ENCODE results near the gene ZFYVE28. TPM values are rescaled to one million over a fixed set of nuclear protein-coding genes. Genes with fewer than 3 reads are reported as not detected.

The ZFYVE28 gene
- total RNA-seq, 3 donors from 2014 or later = 32.4 to 56.4 (median 42.9) TPM

GRCh38 chr4:2272026-2272827 lies 146.2 kb downstream of the ZFYVE28 start:
- intact Hi-C loops (cut with DNase I, micrococcal nuclease) = no loop called here
- no peaks in the 10 kb centered on the region for H3K9me3 ChIP-seq
- no peaks in the 10 kb centered on the region for H3K4me1 ChIP-seq (ENCODE audit: low read depth)
- DNase-seq = peak in 2 of 3 donors; percentile 17 to 47
- no peaks in the 10 kb centered on the region for H3K36me3 ChIP-seq (ENCODE audit: low read depth)
- TF ChIP-seq, protein P1, sequence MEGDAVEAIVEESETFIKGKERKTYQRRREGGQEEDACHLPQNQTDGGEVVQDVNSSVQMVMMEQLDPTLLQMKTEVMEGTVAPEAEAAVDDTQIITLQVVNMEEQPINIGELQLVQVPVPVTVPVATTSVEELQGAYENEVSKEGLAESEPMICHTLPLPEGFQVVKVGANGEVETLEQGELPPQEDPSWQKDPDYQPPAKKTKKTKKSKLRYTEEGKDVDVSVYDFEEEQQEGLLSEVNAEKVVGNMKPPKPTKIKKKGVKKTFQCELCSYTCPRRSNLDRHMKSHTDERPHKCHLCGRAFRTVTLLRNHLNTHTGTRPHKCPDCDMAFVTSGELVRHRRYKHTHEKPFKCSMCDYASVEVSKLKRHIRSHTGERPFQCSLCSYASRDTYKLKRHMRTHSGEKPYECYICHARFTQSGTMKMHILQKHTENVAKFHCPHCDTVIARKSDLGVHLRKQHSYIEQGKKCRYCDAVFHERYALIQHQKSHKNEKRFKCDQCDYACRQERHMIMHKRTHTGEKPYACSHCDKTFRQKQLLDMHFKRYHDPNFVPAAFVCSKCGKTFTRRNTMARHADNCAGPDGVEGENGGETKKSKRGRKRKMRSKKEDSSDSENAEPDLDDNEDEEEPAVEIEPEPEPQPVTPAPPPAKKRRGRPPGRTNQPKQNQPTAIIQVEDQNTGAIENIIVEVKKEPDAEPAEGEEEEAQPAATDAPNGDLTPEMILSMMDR (IDR thresholded peaks at IDR 0.05) = no peak
- no peak for ATAC-seq
- no peak overlapping the region for H3K4me3 ChIP-seq

DNA sequence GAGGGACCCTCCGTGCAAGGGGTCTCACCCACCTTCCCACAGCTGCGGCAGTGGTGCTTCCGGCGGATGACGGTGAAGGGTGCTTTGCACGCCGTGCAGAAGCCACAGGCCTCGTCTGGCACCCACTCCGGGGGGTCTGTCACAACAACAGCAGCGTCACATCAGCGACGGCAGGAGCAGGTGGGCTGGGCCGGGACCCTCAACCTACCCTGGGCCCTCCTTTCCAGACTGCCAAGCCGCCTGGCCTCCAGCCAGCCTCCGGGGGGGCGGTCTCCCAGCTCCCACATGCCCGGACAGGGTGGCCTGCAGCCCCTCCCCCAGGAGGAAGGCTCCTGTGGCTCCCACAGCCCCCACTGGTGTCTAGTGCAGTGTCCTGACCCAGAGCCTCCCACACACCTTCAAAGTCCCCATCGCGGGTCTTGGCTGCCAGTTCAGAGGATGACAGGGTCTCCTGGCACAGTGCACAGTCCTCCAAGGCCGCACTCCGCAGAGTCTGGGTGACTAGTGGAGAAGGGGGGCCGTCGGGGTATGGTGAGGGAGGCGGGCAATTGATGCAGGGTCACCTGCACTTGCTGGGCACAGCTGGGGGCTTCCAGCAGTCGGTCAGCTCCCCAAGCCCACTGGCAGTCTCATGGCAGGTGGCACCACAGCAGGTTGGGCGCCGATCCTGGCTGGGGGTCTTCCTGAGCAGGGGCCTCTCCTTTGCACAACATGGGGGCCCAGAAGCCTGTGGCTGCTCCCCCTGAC lies 147.0 kb downstream of the ZFYVE28 start:
- DNase-seq = peak in 2 of 3 donors; percentile 23 to 47
- TF ChIP-seq, protein P1 (IDR thresholded peaks at IDR 0.05) = no peak
- H3K4me1 ChIP-seq (ENCODE audit: low read depth) = no peaks in the 10 kb centered on the region
- no peak for ATAC-seq
- H3K36me3 ChIP-seq (ENCODE audit: low read depth) = no peaks in the 10 kb centered on the region
- no peak overlapping the region for H3K4me3 ChIP-seq
- intact Hi-C loops (cut with DNase I, micrococcal nuclease) = no loop called here
- no peaks in the 10 kb centered on the region for H3K9me3 ChIP-seq

DNA sequence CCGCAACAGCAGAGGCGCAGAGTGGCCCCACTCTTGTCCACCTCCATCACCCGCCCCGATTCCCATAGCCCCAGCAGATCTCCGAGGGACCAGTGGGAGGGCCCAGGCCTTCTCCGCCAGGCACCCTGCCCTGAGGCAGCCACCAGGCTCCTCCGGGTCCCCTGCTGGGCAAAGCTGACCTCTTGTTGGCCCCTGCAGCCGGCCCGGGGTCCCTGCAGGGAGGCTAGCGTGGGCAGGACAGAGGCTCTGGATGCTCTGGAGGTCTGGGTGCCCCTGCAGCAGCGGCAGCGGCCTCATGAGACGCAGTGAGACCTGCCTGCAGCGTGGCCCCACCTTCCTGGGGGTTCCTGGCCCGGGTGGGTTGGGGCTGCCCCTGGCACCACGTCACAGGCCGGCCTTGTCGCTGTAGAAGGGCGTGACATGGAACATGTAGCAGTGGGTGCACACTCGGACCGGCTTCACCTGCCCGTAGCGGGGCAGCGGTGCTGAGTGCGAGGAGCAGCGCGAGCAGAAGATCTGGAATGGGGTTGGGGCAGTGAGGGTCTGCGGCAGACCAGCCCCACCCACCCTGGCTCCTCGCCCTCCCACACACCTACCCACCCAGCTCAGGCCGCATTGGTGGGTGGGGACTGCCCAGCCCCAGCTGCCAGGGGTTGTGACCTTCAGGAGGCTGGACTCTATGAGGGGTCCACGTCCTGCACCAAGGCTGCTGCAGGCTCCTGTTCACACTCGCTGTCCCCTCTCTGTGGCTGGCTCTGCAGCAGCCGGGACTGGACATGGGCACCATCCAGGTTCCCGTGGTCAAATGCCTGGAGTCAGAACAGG lies 147.9 kb downstream of the ZFYVE28 start:
- no peaks in the 10 kb centered on the region for H3K4me1 ChIP-seq (ENCODE audit: low read depth)
- no peaks in the 10 kb centered on the region for H3K9me3 ChIP-seq
- no peak overlapping the region for H3K4me3 ChIP-seq
- DNase-seq (peak in 2 of 3 donors; percentile 18 to 43), ATAC-seq (no peak)
- H3K36me3 ChIP-seq (ENCODE audit: low read depth) = no peaks in the 10 kb centered on the region
- intact Hi-C loops (cut with DNase I, micrococcal nuclease) = no loop called here
- TF ChIP-seq, protein P1 (IDR thresholded peaks at IDR 0.05) = no peak

DNA sequence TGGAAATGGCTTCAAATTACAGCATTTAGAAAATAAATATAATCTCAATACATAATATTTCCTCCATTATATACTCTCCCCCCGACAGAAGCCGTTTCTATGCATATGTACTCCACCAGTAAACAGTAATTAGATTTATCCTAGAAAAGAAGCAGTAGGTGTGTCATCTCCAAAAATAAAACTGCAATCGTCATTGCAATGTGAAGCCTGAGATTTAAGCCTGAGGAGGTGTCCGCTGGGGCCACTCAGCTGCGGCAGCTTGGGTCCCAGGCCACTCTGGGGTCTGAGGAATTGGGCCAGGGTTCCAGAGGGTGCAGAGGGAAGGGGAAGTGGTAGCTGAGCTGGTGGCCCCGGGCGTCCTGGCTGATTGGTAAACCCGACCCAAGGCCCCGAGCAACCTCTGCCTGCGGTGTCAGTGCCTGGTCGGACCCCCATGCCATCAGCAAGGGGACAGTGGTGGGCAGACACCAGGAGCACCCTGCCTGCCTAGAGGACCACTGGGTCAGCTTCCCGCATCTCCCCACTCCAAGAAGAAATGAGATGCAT lies 148.8 kb downstream of the ZFYVE28 start:
- intact Hi-C loops (cut with DNase I, micrococcal nuclease) = no loop called here
- no peak overlapping the region for H3K4me3 ChIP-seq
- H3K4me1 ChIP-seq (ENCODE audit: low read depth) = no peaks in the 10 kb centered on the region
- no peaks in the 10 kb centered on the region for H3K36me3 ChIP-seq (ENCODE audit: low read depth)
- DNase-seq (peak in 2 of 3 donors; percentile 22 to 31), ATAC-seq (no peak)
- H3K9me3 ChIP-seq = no peaks in the 10 kb centered on the region
- TF ChIP-seq, protein P1 (IDR thresholded peaks at IDR 0.05) = no peak

DNA sequence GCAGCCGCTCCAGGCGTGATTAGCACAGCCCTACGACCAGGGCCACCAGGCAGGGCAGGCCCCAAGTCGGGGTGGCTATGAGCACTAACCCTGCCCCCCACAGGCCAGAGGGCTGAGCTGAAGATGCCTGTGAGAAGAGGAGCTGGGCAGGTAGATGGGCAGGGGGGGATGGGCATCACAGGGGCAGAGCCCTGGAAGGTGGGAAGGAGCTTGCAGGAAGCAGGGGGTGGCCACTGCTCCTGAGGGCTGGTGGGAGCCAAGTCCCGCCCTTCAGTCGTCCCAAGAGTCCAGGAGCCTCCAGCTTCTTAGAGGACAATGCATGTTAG lies 149.3 kb downstream of the ZFYVE28 start:
- H3K36me3 ChIP-seq (ENCODE audit: low read depth) = no peaks in the 10 kb centered on the region

More for the DNA sequence above, 149.3 kb downstream of the ZFYVE28 start:
- TF ChIP-seq, protein P1 (IDR thresholded peaks at IDR 0.05) = no peak
- DNase-seq (peak in 2 of 3 donors; percentile 10 to 45), ATAC-seq (no peak)
- Histone ChIP-seq H3K4me1 (ENCODE audit: low read depth) (no peaks in the 10 kb centered on the region), H3K4me3 (no peak overlapping the region), H3K9me3 (no peaks in the 10 kb centered on the region)
- intact Hi-C loops (cut with DNase I, micrococcal nuclease) = no loop called here

Data from mucosa of descending colon (tissue), 3 donors.